ENCODE data around the gene GSTM5.

- no peak for TF ChIP-seq CTCF (IDR thresholded peaks at IDR 0.05; ENCODE audit: low read depth, low read length)
- TF ChIP-seq EZH2phosphoT487 (IDR thresholded peaks at IDR 0.05; ENCODE audit: low read depth): no peak
Measured at GRCh38 chr1:109721042-109721441, 9.0 kb downstream of the GSTM5 start.
